DND-41 (cell line): ENCODE measurements around the gene SMC3.

Experiments
- EZH2 ChIP-seq: IDR thresholded peaks from 3 replicates; pipeline ENCODE4 v1.6.1; 2012; ENCODE audit warnings: borderline replicate concordance, low read depth, mild to moderate bottlenecking, moderate library complexity, low read length, inconsistent platforms; ENCODE audit not compliant: severe bottlenecking
- TF ChIP-seq, protein P1 (sequence below): IDR thresholded peaks from 2 replicates; pipeline ENCODE4 v1.5.1; 2012; ENCODE audit warnings: borderline replicate concordance, low read length, moderate library complexity, mild to moderate bottlenecking; ENCODE audit not compliant: poor library complexity, severe bottlenecking; ENCODE audit errors: extremely low read depth

DNA sequence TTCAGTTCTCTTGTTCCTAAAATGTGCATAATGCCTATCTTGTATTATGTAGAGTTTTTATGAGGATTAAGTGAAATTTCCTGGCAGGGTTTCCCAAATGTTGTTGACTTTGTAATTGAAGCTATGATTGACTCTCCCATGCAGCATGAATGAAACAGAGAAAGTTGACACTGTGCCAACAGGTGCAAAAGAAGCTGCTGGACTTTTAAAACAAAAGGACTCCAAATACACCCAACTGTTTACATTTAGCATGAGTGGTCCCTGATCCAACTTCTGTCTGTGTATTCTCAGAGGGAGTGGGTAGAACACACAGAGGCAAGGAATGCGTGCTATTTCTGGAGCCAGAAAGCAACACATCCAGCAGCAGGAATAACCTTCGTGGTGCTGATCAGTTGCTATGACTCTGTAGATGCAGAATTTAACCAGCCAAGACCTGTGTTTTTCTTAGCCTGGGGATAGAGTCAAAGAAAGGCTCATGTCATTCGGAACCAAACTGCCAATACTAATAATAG lies 62.2 kb downstream of the SMC3 start:
- TF ChIP-seq, protein P1, sequence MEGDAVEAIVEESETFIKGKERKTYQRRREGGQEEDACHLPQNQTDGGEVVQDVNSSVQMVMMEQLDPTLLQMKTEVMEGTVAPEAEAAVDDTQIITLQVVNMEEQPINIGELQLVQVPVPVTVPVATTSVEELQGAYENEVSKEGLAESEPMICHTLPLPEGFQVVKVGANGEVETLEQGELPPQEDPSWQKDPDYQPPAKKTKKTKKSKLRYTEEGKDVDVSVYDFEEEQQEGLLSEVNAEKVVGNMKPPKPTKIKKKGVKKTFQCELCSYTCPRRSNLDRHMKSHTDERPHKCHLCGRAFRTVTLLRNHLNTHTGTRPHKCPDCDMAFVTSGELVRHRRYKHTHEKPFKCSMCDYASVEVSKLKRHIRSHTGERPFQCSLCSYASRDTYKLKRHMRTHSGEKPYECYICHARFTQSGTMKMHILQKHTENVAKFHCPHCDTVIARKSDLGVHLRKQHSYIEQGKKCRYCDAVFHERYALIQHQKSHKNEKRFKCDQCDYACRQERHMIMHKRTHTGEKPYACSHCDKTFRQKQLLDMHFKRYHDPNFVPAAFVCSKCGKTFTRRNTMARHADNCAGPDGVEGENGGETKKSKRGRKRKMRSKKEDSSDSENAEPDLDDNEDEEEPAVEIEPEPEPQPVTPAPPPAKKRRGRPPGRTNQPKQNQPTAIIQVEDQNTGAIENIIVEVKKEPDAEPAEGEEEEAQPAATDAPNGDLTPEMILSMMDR: no peak
- TF ChIP-seq EZH2: no peak
